Panc1 (cell line): Measurements from ENCODE around the gene RING1.

Source experiments
- POLR2AphosphoS5 ChIP-seq: IDR thresholded peaks from 2 replicates; pipeline ENCODE4 v1.6.1; 2012; ENCODE audit warnings: mild to moderate bottlenecking, low read depth, low read length, moderate library complexity
- TF ChIP-seq, protein P1 (sequence below): fragments of 450-650 bp; IDR thresholded peaks from 2 replicates; pipeline ENCODE4 v1.5.1; 2017; ENCODE audit warnings: mild to moderate bottlenecking

DNA sequence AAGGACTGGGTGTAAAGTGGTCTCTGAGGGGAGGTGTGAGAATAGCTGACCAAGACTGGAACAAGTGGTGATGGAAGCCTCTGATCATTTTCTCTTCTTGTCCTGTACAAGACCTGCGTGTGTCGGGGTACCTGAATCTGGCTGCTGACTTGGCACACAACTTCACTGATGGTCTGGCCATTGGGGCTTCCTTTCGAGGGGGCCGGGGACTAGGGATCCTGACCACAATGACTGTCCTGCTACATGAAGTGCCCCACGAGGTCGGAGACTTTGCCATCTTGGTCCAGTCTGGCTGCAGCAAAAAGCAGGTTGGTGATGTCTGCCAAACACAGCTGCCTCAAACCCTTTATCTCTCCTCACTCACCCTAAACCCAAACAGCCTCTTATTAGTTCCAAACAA lies 5.5 kb upstream of the RING1 start:
- TF ChIP-seq, protein P1, sequence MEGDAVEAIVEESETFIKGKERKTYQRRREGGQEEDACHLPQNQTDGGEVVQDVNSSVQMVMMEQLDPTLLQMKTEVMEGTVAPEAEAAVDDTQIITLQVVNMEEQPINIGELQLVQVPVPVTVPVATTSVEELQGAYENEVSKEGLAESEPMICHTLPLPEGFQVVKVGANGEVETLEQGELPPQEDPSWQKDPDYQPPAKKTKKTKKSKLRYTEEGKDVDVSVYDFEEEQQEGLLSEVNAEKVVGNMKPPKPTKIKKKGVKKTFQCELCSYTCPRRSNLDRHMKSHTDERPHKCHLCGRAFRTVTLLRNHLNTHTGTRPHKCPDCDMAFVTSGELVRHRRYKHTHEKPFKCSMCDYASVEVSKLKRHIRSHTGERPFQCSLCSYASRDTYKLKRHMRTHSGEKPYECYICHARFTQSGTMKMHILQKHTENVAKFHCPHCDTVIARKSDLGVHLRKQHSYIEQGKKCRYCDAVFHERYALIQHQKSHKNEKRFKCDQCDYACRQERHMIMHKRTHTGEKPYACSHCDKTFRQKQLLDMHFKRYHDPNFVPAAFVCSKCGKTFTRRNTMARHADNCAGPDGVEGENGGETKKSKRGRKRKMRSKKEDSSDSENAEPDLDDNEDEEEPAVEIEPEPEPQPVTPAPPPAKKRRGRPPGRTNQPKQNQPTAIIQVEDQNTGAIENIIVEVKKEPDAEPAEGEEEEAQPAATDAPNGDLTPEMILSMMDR, result no peak
- TF ChIP-seq POLR2AphosphoS5, result no peak
